Thymus (tissue), 11 donors: ENCODE measurements around the gene QRICH2. TPM values are rescaled to one million over a fixed set of nuclear protein-coding genes. Genes with fewer than 3 reads are reported as not detected.
A peak's percentile ranks its signal among the peaks of the same experiment; 100 is the strongest.
"Not testable (repeated sequence)": the region's sequence is repeated elsewhere in the genome, so short reads cannot be mapped to it uniquely, and the experiment has no call there.

Experiments used
- DNase-seq, 9 donors: peaks; one replicate each; pipeline ENCODE4 v3.0.0-alpha.2; 2013; ENCODE audit warnings: low spot score in 9 of 9, low read depth in 6 of 9, missing footprints in 1 of 9
- H3K27ac ChIP-seq, 2 donors: one replicate each; pipeline ENCODE4 v1.5.1; 2013; ENCODE audit warnings: control low read depth in 1 of 2, low read depth in 1 of 2, low read length in 1 of 2, mild to moderate bottlenecking in 1 of 2, moderate library complexity in 1 of 2
- H3K27me3 ChIP-seq, 2 donors: one replicate each; pipeline ENCODE4 v1.5.1; 2013; ENCODE audit warnings: low read length in 1 of 2; ENCODE audit not compliant: control insufficient read depth in 2 of 2, insufficient read depth in 1 of 2
- H3K36me3 ChIP-seq, 2 donors: one replicate each; pipeline ENCODE4 v1.5.1; 2013; ENCODE audit warnings: low read length in 1 of 2, mild to moderate bottlenecking in 1 of 2, moderate library complexity in 1 of 2; ENCODE audit not compliant: control insufficient read depth in 2 of 2, insufficient read depth in 2 of 2
- H3K4me1 ChIP-seq, 2 donors: one replicate each; pipeline ENCODE4 v1.5.1; 2013; ENCODE audit warnings: low read length in 2 of 2; ENCODE audit not compliant: control insufficient read depth in 2 of 2, insufficient read depth in 2 of 2
- H3K4me3 ChIP-seq, 2 donors: one replicate each; pipeline ENCODE4 v1.5.1; 2013; ENCODE audit warnings: low read length in 2 of 2, control low read depth in 1 of 2, mild to moderate bottlenecking in 1 of 2
- H3K9me3 ChIP-seq, 2 donors: one replicate each; pipeline ENCODE4 v1.5.1; 2013; ENCODE audit warnings: low read length in 1 of 2, mild to moderate bottlenecking in 1 of 2; ENCODE audit not compliant: control insufficient read depth in 2 of 2, insufficient read depth in 1 of 2
- WGBS: extraction: QIAGEN DNeasy Blood & Tissue Kit; methylation state at CpG from one replicate; pipeline ENCODE4 v1.1.7; 2013; 5-methylcytosine and 5-hydroxymethylcytosine counted together
- polyA plus RNA-seq: library from polyadenylated mRNA; stranded (reverse); fragments of 200-250 nt; gene quantifications from one replicate; pipeline ENCODE4 v1.2.3, GENCODE V29; 2013
- total RNA-seq: library from RNA; stranded (reverse); fragments of 120-200 nt; gene quantifications from one replicate; pipeline ENCODE4 v1.2.4, GENCODE V29; 2013
- donor health status: healthy.

The QRICH2 gene
- total and polyA plus RNA-seq, 2 donors, result 1.1 to 7.3 TPM

GRCh38 chr17:76270127-76270592 lies 37.9 kb downstream of the QRICH2 start:
- H3K4me1 ChIP-seq, result peaks cover 46 to 85% of the 10 kb centered on the region in 2 donors
- peaks cover 26 to 40% of the 10 kb centered on the region in 2 donors for H3K36me3 ChIP-seq
- peak in 1 of 9 donors; percentile 35 for DNase-seq
- no peak overlapping the region for H3K4me3 ChIP-seq
- H3K9me3 ChIP-seq, result peaks cover 0 to 4% of the 10 kb centered on the region in 2 donors
- peak overlapping the region; percentile 19 to 64 for H3K27ac ChIP-seq
- WGBS, result 82% methylated on average over 26 of the region's 26 CpGs
- H3K27me3 ChIP-seq, result no peaks in the 10 kb centered on the region

- WGBS, result 77% methylated on average over 12 of the region's 12 CpGs
- DNase-seq, result no peak
- Histone ChIP-seq H3K4me1 (peaks cover 46 to 86% of the 10 kb centered on the region in 2 donors), H3K36me3 (peaks cover 26 to 40% of the 10 kb centered on the region in 2 donors), H3K27ac (peak overlapping the region; percentile 54 to 64), H3K4me3 (no peak overlapping the region), H3K9me3 (peaks cover 0 to 4% of the 10 kb centered on the region in 2 donors), H3K27me3 (no peaks in the 10 kb centered on the region)
Measured at GRCh38 chr17:76268991-76269981, 38.8 kb downstream of the QRICH2 start.

- Histone ChIP-seq H3K9me3 (peaks cover 0 to 4% of the 10 kb centered on the region in 2 donors), H3K27ac (peak overlapping the region; percentile 80 to 85), H3K4me3 (peak overlapping the region; percentile 8 to 11), H3K4me1 (peaks cover 43 to 83% of the 10 kb centered on the region in 2 donors), H3K36me3 (peaks cover 26 to 40% of the 10 kb centered on the region in 2 donors), H3K27me3 (no peaks in the 10 kb centered on the region)
- peak in 3 of 9 donors; percentile 58 to 81 (median 60) for DNase-seq
- WGBS, result 26% methylated on average over 9 of the region's 9 CpGs
Measured at GRCh38 chr17:76268015-76268749, 39.9 kb downstream of the QRICH2 start.

- Histone ChIP-seq H3K36me3 (peaks cover 26 to 40% of the 10 kb centered on the region in 2 donors), H3K4me1 (peaks cover 43 to 83% of the 10 kb centered on the region in 2 donors), H3K4me3 (peak overlapping the region in 1 of 2 donors; percentile 8), H3K27ac (peak overlapping the region; percentile 80 to 85)
- not testable (repeated sequence) for DNase-seq, H3K9me3 ChIP-seq, H3K27me3 ChIP-seq
- 90% methylated on average over 13 of the region's 13 CpGs for WGBS
Measured at GRCh38 chr17:76267581-76268001, 40.5 kb downstream of the QRICH2 start.

DNA sequence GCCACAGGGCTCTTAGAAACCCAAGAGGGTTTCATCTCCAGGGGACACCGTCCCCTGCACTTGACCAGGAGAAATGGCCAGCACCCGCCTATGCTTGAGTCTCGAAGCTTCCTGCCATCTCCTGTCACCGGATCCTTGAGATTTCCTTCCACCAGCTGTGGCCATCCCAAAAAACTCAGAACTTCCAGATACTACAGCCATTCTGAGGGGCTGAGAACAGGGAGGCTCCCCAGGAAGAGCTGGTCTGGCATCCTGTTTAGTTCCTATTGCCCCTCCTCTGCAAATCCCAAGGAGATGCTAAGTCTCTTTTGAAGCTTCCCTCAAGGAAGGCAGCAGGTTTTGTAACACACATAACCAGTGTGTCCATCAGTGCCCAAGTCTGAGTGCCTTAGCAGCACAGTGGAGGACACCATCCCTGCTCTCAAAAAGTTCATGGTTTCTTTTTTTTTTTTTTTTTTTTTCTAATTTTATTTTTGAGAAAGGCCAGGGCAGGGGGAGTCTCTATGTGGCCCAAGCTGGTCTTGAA lies 41.0 kb downstream of the QRICH2 start:
- Histone ChIP-seq H3K4me1 (peaks cover 41 to 83% of the 10 kb centered on the region in 2 donors), H3K27ac (peak overlapping the region; percentile 76 to 93), H3K9me3 (peaks cover 0 to 4% of the 10 kb centered on the region in 2 donors), H3K36me3 (peaks cover 26 to 40% of the 10 kb centered on the region in 2 donors), H3K27me3 (no peaks in the 10 kb centered on the region), H3K4me3 (peak overlapping the region; percentile 77 to 99)
- WGBS, result 84% methylated on average over 4 of the region's 4 CpGs
- DNase-seq, result no peak

GRCh38 chr17:76266244-76266938 lies 41.7 kb downstream of the QRICH2 start:
- peak overlapping the region; percentile 76 to 93 for H3K27ac ChIP-seq
- H3K9me3 ChIP-seq, result peaks cover 0 to 4% of the 10 kb centered on the region in 2 donors
- H3K4me1 ChIP-seq, result peaks cover 37 to 83% of the 10 kb centered on the region in 2 donors
- H3K4me3 ChIP-seq, result peak overlapping the region; percentile 77 to 99
- WGBS, result 4% methylated on average over 12 of the region's 12 CpGs
- H3K27me3 ChIP-seq, result no peaks in the 10 kb centered on the region
- peaks cover 26 to 40% of the 10 kb centered on the region in 2 donors for H3K36me3 ChIP-seq
- DNase-seq, result peak in 1 of 9 donors; percentile 60

DNA sequence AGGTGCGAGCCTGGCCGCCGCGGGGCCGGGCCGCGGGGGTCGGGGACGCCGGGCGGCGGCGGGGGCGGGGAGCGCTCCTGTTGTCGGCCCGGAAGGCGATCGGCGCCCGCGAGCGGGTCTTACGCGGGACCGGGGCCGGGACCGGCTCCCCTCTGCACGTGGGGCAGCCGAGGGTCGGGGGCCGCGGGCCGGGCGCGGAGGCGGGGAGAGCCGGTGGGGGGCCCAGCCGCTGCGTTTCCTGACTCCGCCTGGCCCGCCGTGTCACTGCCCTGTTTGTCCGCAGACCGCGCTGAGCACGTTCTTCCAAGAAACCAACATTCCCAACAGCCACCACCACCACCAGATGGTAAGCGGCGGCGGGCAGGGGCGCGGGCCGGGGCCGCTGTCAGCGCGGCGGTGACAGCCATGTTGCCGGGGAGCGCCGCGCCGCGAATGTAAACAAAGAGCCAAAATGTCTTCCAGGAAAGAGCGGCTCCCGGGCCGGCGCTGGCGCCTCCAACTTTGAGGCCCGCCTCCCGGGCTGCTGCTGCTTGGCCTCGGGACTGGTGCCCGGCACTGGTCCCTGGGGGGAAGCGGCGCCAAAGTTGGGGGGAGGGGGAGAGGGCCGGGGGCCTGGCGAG lies 42.3 kb downstream of the QRICH2 start:
- H3K9me3 ChIP-seq, result peaks cover 0 to 4% of the 10 kb centered on the region in 2 donors
- peaks cover 23 to 35% of the 10 kb centered on the region in 2 donors for H3K36me3 ChIP-seq
- peak overlapping the region; percentile 76 to 93 for H3K27ac ChIP-seq
- peak in 3 of 9 donors; percentile 46 to 74 (median 53) for DNase-seq
- H3K4me3 ChIP-seq, result peak overlapping the region; percentile 77 to 99
- under 1% methylated on average over 76 of the region's 76 CpGs for WGBS
- H3K27me3 ChIP-seq, result no peaks in the 10 kb centered on the region
- H3K4me1 ChIP-seq, result peaks cover 37 to 77% of the 10 kb centered on the region in 2 donors
